ENCODE measurements around the gene ZBTB20. TPM values are rescaled to one million over a fixed set of nuclear protein-coding genes. Genes with fewer than 3 reads are reported as not detected.

The ZBTB20 gene
- total and polyA plus RNA-seq, 12 donors: 0.57 to 105 (median 86.8) TPM

GRCh38 chr3:114799816-114800215 is 347.3 kb downstream of the ZBTB20 start:
- H3K27ac ChIP-seq: no peak overlapping the region
- no peaks in the 10 kb centered on the region for H3K27me3 ChIP-seq
- H3K4me1 ChIP-seq: peaks cover 0 to 15% (median 9%) of the 10 kb centered on the region in 9 donors
- no peaks in the 10 kb centered on the region for H3K9me3 ChIP-seq
- ATAC-seq (no peak), DNase-seq (no peak)
- 94 to 95% methylated on average over 4 of the region's 4 CpGs for WGBS, 2 donors
- intact Hi-C loops (cut with DNase I): loop anchor here in 1 of 10 donors (10.0 kb wide), 1 partner anchor 415 kb away; no protein-coding TSS in a partner anchor
- H3K4me3 ChIP-seq: no peak overlapping the region
- no peak for TF ChIP-seq CTCF (IDR thresholded peaks at IDR 0.05)
- H3K36me3 ChIP-seq: peaks cover 0 to 3% (median 0%) of the 10 kb centered on the region in 9 donors

DNA sequence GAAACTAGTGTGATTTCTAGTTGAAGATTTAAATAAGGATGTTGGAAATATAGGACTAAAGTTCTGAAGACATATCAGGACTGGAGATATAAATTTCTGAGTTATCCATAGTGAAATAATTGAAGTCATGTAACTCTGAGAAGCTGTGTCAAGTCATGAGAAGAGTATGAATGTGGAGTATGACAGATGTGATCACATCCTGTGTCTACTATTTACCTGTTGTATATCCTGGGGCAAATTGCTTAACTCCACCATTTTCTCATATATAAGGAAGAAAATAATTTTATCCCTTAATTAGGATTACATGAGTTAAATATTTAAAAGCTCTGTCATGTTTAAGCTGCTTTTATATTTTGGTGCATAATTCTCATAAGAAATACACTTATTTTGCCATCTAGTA is 350.3 kb downstream of the ZBTB20 start:
- Histone ChIP-seq H3K36me3 (peaks cover 0 to 3% (median 0%) of the 10 kb centered on the region in 9 donors), H3K27me3 (no peaks in the 10 kb centered on the region), H3K27ac (no peak overlapping the region), H3K4me1 (peaks cover 0 to 13% (median 6%) of the 10 kb centered on the region in 9 donors), H3K4me3 (no peak overlapping the region), H3K9me3 (no peaks in the 10 kb centered on the region)
- no peak for TF ChIP-seq CTCF (IDR thresholded peaks at IDR 0.05)
- intact Hi-C loops (cut with DNase I): no loop called here
- ATAC-seq (no peak), DNase-seq (no peak)

DNA sequence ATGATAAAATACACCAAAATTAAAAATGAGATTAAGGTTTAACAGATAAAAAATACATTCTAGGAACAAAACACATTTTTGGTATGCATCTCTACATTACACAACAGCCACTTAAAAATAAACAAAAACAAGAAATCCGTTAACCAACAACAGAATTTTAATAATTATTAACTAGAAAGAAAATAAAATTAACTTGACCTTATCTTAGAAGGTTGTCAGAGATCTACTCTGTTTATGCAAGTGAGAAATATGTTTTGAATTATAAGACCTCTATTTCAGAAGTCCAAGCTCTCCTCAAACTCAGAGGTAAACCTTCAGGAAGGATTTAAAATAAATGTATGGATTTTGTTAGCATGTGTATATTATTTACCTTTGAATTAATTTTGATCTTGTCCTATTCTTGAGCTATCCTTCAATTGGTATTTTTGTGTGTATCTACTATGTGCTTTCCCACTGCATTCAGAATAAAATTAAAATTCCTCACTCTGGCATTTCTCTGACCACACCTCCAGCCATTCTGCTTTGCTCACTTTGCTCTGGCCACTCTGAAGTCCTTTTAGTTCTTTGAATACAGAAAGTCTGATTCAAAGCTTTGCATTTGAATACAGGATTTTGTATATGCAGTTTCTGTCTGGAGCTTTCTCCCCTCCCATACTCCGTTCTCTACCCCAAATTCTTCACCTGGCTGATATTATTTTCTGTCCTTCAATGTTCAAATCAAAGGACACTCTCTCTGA is 352.0 kb downstream of the ZBTB20 start:
- Histone ChIP-seq H3K27me3 (no peaks in the 10 kb centered on the region), H3K4me1 (peaks cover 0 to 25% (median 10%) of the 10 kb centered on the region in 9 donors), H3K9me3 (no peaks in the 10 kb centered on the region), H3K4me3 (no peak overlapping the region), H3K27ac (no peak overlapping the region), H3K36me3 (peaks cover 0 to 3% (median 0%) of the 10 kb centered on the region in 9 donors)
- no peak for DNase-seq
- 94 to 96% methylated on average over 2 of the region's 2 CpGs for WGBS, 2 donors
- ATAC-seq: no peak
- intact Hi-C loops (cut with DNase I): no loop called here
- no peak for TF ChIP-seq CTCF (IDR thresholded peaks at IDR 0.05)

DNA sequence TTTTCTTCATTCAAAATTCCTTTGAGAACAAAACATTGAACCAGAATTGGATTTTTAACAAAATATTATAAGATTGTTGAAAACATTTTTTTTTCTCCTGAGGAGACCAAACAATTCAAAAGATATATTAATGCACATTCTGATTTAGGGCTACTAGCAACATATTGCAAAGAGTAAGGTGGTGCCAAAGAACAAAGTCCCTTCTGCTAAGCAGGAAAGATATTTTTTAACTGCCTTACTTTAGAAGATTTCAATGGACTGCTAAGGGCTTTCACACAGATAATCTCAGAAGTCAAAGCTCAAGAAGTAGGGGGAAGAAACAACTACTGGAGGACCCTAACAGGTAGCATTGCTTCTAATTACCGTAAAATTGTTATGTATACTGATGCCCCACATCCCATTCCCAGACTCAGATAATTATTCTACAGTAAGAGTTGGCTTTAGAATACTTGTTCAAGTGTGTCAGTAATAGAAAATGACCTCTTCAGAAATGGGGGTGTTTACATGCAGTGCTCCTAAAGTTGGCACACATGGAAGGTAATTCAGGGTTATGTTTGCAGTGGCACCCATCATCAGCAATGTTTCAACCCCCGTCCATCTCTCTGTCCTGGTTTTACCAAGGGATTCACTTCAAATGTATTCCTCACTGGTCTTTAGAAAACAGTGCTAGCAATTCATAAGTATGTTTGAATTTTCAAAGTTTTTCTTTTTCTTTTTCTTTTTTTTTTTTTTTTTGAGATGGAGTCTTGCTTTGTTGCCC is 354.7 kb downstream of the ZBTB20 start:
- Histone ChIP-seq H3K27me3 (no peaks in the 10 kb centered on the region), H3K4me3 (no peak overlapping the region), H3K27ac (no peak overlapping the region), H3K36me3 (no peaks in the 10 kb centered on the region), H3K9me3 (no peaks in the 10 kb centered on the region), H3K4me1 (peaks cover 0 to 29% (median 10%) of the 10 kb centered on the region in 9 donors)
- no peak for TF ChIP-seq CTCF (IDR thresholded peaks at IDR 0.05)
- intact Hi-C loops (cut with DNase I): no loop called here
- no peak for ATAC-seq
- WGBS, 2 donors: 90 to 93% methylated on average over 2 of the region's 2 CpGs
- DNase-seq: no peak

Data from heart right ventricle (tissue), 16 donors.